Activated T-cell treated with anti-CD3 and anti-CD28 coated beads, Interleukin-2, amount 50 U/mL, for 72 hours (primary cell): ENCODE results near the gene HADHA. TPM values are rescaled to one million over a fixed set of nuclear protein-coding genes. Genes with fewer than 3 reads are reported as not detected.
A peak's percentile ranks its signal among the peaks of the same experiment; 100 is the strongest.

Experiments used
- ATAC-seq, 2 donors: fragments of 150-1000 bp; cut with Tn5 transposase; replicated peaks in 1 of 2; 2 replicates each; pipeline ENCODE4 v1.10.0; 2021; ENCODE audit warnings: moderate library complexity in 2 of 2, mild to moderate bottlenecking in 1 of 2
- DNase-seq, 2 donors: peaks; one replicate each; pipeline ENCODE4 v3.0.0; 2021 to 2022; ENCODE audit warnings: mixed read lengths in 1 of 2
- H3K27ac Mint-ChIP-seq: one replicate; pipeline ENCODE4 v1.8.0; 2022; ENCODE audit warnings: mild to moderate bottlenecking, moderate library complexity, mixed read lengths
- H3K27me3 Mint-ChIP-seq: one replicate; pipeline ENCODE4 v1.8.0; 2022; ENCODE audit warnings: low read depth, mixed read lengths
- H3K36me3 Mint-ChIP-seq, 2 donors: one replicate each; pipeline ENCODE4 v1.8.0; 2022; ENCODE audit warnings: mixed read lengths in 2 of 2, mild to moderate bottlenecking in 1 of 2; ENCODE audit not compliant: insufficient read depth in 2 of 2
- H3K4me1 Mint-ChIP-seq: one replicate; pipeline ENCODE4 v1.8.0; 2022; ENCODE audit warnings: low read depth, mixed read lengths
- H3K4me3 Mint-ChIP-seq, 2 donors: one replicate each; pipeline ENCODE4 v1.8.0; 2022; ENCODE audit warnings: mild to moderate bottlenecking in 2 of 2, mixed read lengths in 2 of 2, moderate library complexity in 2 of 2
- H3K9me3 Mint-ChIP-seq, 2 donors: one replicate each; pipeline ENCODE4 v1.8.0; 2022; ENCODE audit warnings: mixed read lengths in 2 of 2
- total RNA-seq, 2 donors: library from RNA; stranded (reverse); gene quantifications; one replicate each; pipeline ENCODE4 v1.2.3, GENCODE V29; 2022

Gene HADHA
- total RNA-seq, 2 donors from 2014 or later, result 108 TPM

GRCh38 chr2:26164231-26164630 lies 80.2 kb downstream of the HADHA start:
- no peak overlapping the region for H3K4me3 Mint-ChIP-seq
- no peaks in the 10 kb centered on the region for H3K27me3 Mint-ChIP-seq
- H3K4me1 Mint-ChIP-seq, result no peaks in the 10 kb centered on the region
- H3K36me3 Mint-ChIP-seq, result no peaks in the 10 kb centered on the region
- no peaks in the 10 kb centered on the region for H3K9me3 Mint-ChIP-seq
- DNase-seq (no peak), ATAC-seq (no peak)
- H3K27ac Mint-ChIP-seq, result no peak overlapping the region

DNA sequence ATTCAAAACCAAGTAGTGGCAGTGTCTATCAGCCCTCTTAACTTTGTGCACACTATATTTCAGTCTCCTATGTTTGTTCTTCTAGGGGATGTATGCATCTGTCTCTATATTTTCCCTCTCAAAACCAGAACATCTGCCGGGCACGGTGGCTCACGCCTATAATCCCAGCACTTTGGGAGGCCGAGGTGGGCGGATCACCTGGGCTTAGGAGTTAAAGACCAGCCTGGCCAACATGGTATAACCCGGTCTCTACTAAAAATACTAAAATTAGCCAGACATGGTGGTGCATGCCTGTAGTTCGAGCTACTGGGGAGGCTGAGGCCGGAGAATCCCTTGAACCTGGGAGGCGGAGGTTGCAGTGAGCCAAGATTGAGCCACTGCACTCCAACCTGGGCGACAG lies 81.5 kb downstream of the HADHA start:
- H3K4me1 Mint-ChIP-seq, result no peaks in the 10 kb centered on the region

GRCh38 chr2:26161926-26162325 lies 82.5 kb downstream of the HADHA start:
- Mint-ChIP-seq H3K36me3 (no peaks in the 10 kb centered on the region), H3K4me3 (no peak overlapping the region), H3K27me3 (no peaks in the 10 kb centered on the region), H3K4me1 (no peaks in the 10 kb centered on the region), H3K9me3 (no peaks in the 10 kb centered on the region), H3K27ac (no peak overlapping the region)
- DNase-seq (no peak), ATAC-seq (no peak)

More for the DNA sequence above, 81.5 kb downstream of the HADHA start:
- no peak for DNase-seq
- H3K9me3 Mint-ChIP-seq, result no peaks in the 10 kb centered on the region
- no peak for ATAC-seq
- no peak overlapping the region for H3K27ac Mint-ChIP-seq
- H3K36me3 Mint-ChIP-seq, result no peaks in the 10 kb centered on the region
- H3K27me3 Mint-ChIP-seq, result no peaks in the 10 kb centered on the region
- H3K4me3 Mint-ChIP-seq, result no peak overlapping the region

DNA sequence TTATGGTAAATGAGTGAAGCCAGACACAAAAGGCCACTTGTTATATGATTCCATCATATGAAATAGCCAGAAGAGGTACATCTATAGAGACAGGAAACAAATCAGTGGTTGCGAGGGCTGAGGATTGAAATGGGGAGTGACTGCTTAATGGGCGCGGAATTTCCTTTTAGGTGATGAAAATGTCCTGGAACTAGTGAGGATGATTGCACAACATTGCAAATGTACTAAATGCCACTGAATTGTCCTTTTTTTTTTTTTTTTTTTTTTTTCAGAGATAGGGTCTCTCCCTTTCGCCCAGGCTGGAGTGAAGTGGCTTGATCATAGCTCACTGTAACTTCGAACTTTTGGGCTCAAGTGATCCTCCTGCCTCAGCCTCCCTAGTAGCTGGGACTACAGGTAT lies 86.9 kb downstream of the HADHA start:
- H3K27me3 Mint-ChIP-seq, result no peaks in the 10 kb centered on the region
- ATAC-seq (no peak), DNase-seq (no peak)
- no peaks in the 10 kb centered on the region for H3K4me1 Mint-ChIP-seq
- no peak overlapping the region for H3K27ac Mint-ChIP-seq
- H3K9me3 Mint-ChIP-seq, result no peaks in the 10 kb centered on the region
- H3K36me3 Mint-ChIP-seq, result peaks cover 0 to 3% of the 10 kb centered on the region in 2 donors
- H3K4me3 Mint-ChIP-seq, result no peak overlapping the region

- no peaks in the 10 kb centered on the region for H3K4me1 Mint-ChIP-seq
- DNase-seq (no peak), ATAC-seq (no peak)
- H3K27me3 Mint-ChIP-seq, result peaks cover 14% of the 10 kb centered on the region
- H3K9me3 Mint-ChIP-seq, result no peaks in the 10 kb centered on the region
- peaks cover 0 to 3% of the 10 kb centered on the region in 2 donors for H3K36me3 Mint-ChIP-seq
- H3K27ac Mint-ChIP-seq, result no peak overlapping the region
- no peak overlapping the region for H3K4me3 Mint-ChIP-seq
Measured at GRCh38 chr2:26150243-26150642, 94.2 kb downstream of the HADHA start.

GRCh38 chr2:26148501-26148900 lies 95.9 kb downstream of the HADHA start:
- DNase-seq, result no peak
- Mint-ChIP-seq H3K4me3 (no peak overlapping the region), H3K27me3 (peaks cover 14% of the 10 kb centered on the region), H3K36me3 (peaks cover 0 to 2% of the 10 kb centered on the region in 2 donors), H3K27ac (no peak overlapping the region), H3K9me3 (no peaks in the 10 kb centered on the region), H3K4me1 (no peaks in the 10 kb centered on the region)
- no peak for ATAC-seq

DNA sequence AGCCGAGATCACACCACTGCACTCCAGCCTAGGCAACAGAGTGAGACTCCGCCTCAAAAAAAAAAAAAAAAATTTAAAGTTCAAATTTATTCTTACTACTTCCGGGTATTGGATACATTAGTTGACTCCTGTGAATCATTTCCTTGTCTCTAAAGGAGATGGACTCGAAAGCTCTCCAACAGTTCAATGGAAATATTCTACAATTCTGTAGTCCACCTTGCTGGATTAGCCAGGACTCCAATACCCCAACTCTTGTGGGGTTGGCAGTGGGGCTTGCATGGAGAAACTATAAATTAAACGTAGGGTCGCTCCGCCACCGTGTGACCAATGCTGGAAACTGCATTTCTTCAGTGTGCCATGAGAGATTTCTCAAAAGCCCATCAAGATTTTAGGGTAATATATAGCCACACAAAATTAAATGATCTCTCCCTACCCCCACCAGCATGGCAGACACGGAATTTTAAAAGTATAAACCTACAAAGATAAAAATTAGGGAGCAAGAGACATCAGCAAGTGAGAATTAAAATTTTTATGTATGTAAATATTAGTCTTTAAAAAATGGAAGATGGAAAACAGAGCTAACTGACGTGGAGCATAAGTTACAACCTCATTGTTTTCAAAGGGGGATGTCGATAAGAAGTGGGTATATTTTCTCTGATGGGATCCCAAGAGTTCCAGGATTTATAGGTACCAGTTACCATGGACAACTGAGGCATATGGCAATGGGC lies 99.3 kb downstream of the HADHA start:
- H3K27me3 Mint-ChIP-seq, result peaks cover 9% of the 10 kb centered on the region
- H3K9me3 Mint-ChIP-seq, result no peaks in the 10 kb centered on the region
- no peak overlapping the region for H3K4me3 Mint-ChIP-seq
- H3K4me1 Mint-ChIP-seq, result no peaks in the 10 kb centered on the region
- no peaks in the 10 kb centered on the region for H3K36me3 Mint-ChIP-seq
- ATAC-seq (peak; percentile 72 to 75), DNase-seq (peak; percentile 63 to 68)
- peak overlapping the region; percentile 17 for H3K27ac Mint-ChIP-seq

DNA sequence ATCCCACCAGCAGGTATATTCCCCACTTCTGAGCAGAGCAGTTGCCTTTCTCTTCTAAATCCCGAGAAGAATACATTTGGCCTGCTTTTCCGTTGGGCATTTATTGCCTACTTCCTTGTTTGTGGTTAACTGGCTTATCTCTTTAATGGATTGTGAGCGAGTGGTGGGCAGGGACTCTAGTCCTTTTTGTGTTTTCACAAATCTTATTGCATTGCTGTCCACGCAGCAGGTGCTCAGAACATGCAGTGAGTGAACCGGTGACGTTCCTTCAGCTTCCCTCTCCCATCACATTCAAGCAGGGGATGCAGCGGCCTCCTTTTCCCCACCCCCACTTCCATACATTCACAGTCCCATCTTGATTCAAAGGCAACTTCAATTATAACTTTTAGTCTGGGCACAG lies 100.4 kb downstream of the HADHA start:
- DNase-seq, result no peak
- no peak for ATAC-seq
- Mint-ChIP-seq H3K9me3 (no peaks in the 10 kb centered on the region), H3K4me1 (no peaks in the 10 kb centered on the region), H3K36me3 (no peaks in the 10 kb centered on the region), H3K27me3 (no peaks in the 10 kb centered on the region), H3K4me3 (no peak overlapping the region), H3K27ac (no peak overlapping the region)

DNA sequence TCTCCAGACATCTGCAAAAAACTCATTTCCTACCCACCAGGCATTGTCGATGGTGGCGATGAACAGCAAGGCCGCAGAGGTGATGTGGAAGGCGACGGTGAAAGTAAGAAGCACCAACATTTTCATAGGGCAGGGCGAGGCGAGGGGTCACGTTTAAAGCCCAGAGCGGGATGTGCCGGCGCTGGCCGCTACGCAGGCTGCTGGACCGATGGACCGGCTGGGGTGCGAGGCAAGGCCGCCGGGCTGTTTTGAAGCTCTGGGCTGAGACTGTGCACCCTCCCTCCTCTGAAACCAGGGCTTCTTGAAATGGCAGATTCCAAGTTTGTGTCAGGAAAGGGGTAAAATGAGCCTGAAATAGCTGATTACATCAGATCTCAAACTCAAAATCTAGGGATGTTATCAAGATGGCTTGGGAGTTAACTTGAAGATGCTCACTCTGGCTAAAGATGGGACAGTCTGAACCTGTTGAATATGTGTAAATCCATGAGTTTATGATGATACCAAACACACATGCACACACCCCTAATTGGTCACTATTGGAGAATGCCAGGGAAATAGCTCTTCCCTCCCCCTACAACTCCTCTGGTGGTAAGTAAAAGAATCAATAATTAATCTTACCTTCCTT lies 103.2 kb downstream of the HADHA start:
- ATAC-seq, result no peak
- H3K27ac Mint-ChIP-seq, result no peak overlapping the region

More for the DNA sequence above, 103.2 kb downstream of the HADHA start:
- Mint-ChIP-seq H3K4me3 (no peak overlapping the region), H3K9me3 (no peaks in the 10 kb centered on the region), H3K4me1 (no peaks in the 10 kb centered on the region), H3K36me3 (no peaks in the 10 kb centered on the region), H3K27me3 (no peaks in the 10 kb centered on the region)
- no peak for DNase-seq

Other genes with a start within 250 kb of the HADHA start
- gene RAB10, start 210.5 kb downstream of the HADHA start, total RNA-seq, result 100 to 1,000 TPM; 137 to 147 TPM
- 1 to 10 TPM; 1.4 to 1.9 TPM for gene GAREM2, start 71.5 kb downstream of the HADHA start, total RNA-seq
- gene HADHB, start 307 bp upstream of the HADHA start, total RNA-seq, result 10 to 100 TPM; 79.7 to 89.0 TPM
- gene SELENOI, start 101.5 kb upstream of the HADHA start, total RNA-seq, result 10 to 100 TPM; 35.0 to 38.9 TPM
- gene ADGRF3, start 102.2 kb upstream of the HADHA start, total RNA-seq, result 1 to 10 TPM; 2.4 to 4.8 TPM
- under 1 TPM in 1 of 2 donors, not detected in 1; 0.17 TPM for gene DRC1, start 157.3 kb upstream of the HADHA start, total RNA-seq
- gene OTOF, start 233.5 kb upstream of the HADHA start, total RNA-seq, result 1 to 10 TPM; 1.6 to 4.7 TPM